ENCODE measurements around the gene CYBA. TPM values are rescaled to one million over a fixed set of nuclear protein-coding genes. Genes with fewer than 3 reads are reported as not detected.

The CYBA gene
- 100 to 1,000 TPM; 126 to 177 TPM for total RNA-seq

- peak within 1 kb of the TSS; percentile 65 to 86 (median 70) for H3K27ac ChIP-seq
- peak within 1 kb of the TSS; percentile 30 to 38 for H3K4me3 ChIP-seq
- ATAC-seq (peak; percentile 74), DNase-seq (peak; percentile 66 to 84 (median 80))
- H3K4me1 ChIP-seq, result peaks cover 31% of the 10 kb centered on the region
- TF ChIP-seq CTCF (IDR thresholded peaks at IDR 0.05), result no peak
- peak in 2 of 3 donors; percentile 46 to 68 for TF ChIP-seq POLR2A (IDR thresholded peaks at IDR 0.05)
- intact Hi-C loops (cut with DNase I), result no loop called here
- H3K27me3 ChIP-seq, result no peaks in the 10 kb centered on the region
- no peaks in the 10 kb centered on the region for H3K36me3 ChIP-seq (replicated peaks in 1 of 2; ENCODE audit: insufficient read depth in 1 of 2, low read depth in 2 of 2)
- WGBS, 2 donors, result 1% methylated on average over 27 of the region's 41 CpGs; no CpG with 5 or more reads in 1 of the 2 donors
- no peaks in the 10 kb centered on the region for H3K9me3 ChIP-seq
Observed at GRCh38 chr16:88650749-88651275, at the start of gene CYBA. Gene CYBA (minus strand): TSS chr16:88651053. CDS start chr16:88651013, 40 bp downstream.

GRCh38 chr16:88700322-88700635 is 49.4 kb upstream of the CYBA start:
- TF ChIP-seq POLR2A (IDR thresholded peaks at IDR 0.05) (no peak), CTCF (IDR thresholded peaks at IDR 0.05) (no peak)
- DNase-seq (no peak), ATAC-seq (no peak)
- Histone ChIP-seq H3K27ac (peak overlapping the region in 1 of 4 donors; percentile 61), H3K36me3 (replicated peaks in 1 of 2; ENCODE audit: insufficient read depth in 1 of 2, low read depth in 2 of 2) (peaks cover 0 to 5% of the 10 kb centered on the region in 2 donors), H3K27me3 (no peaks in the 10 kb centered on the region), H3K4me1 (peaks cover 20% of the 10 kb centered on the region), H3K9me3 (no peaks in the 10 kb centered on the region), H3K4me3 (no peak overlapping the region)
- intact Hi-C loops (cut with DNase I), result no loop called here
- 71 to 88% methylated on average over 14 of the region's 14 CpGs for WGBS, 2 donors

- DNase-seq (no peak), ATAC-seq (no peak)
- Histone ChIP-seq H3K36me3 (replicated peaks in 1 of 2; ENCODE audit: insufficient read depth in 1 of 2, low read depth in 2 of 2) (peaks cover 0 to 5% of the 10 kb centered on the region in 2 donors), H3K4me3 (no peak overlapping the region), H3K27me3 (no peaks in the 10 kb centered on the region), H3K9me3 (no peaks in the 10 kb centered on the region), H3K4me1 (peaks cover 9% of the 10 kb centered on the region), H3K27ac (no peak overlapping the region)
- WGBS, 2 donors, result 92 to 100% methylated on average over 3 to 16 of the region's 16 CpGs
- intact Hi-C loops (cut with DNase I), result no loop called here
- no peak for TF ChIP-seq CTCF (IDR thresholded peaks at IDR 0.05)
- TF ChIP-seq POLR2A (IDR thresholded peaks at IDR 0.05), result no peak
Observed at GRCh38 chr16:88699180-88699579, 48.3 kb upstream of the CYBA start.

- 94% methylated on average over 23 of the region's 25 CpGs; no CpG with 5 or more reads in 1 of the 2 donors for WGBS, 2 donors
- peaks cover 0 to 5% of the 10 kb centered on the region in 2 donors for H3K36me3 ChIP-seq (replicated peaks in 1 of 2; ENCODE audit: insufficient read depth in 1 of 2, low read depth in 2 of 2)
- ATAC-seq, result no peak
- intact Hi-C loops (cut with DNase I), result no loop called here
- H3K4me1 ChIP-seq, result peaks cover 5% of the 10 kb centered on the region
- DNase-seq, result no peak
- H3K9me3 ChIP-seq, result no peaks in the 10 kb centered on the region
- no peak overlapping the region for H3K27ac ChIP-seq
- H3K27me3 ChIP-seq, result no peaks in the 10 kb centered on the region
- TF ChIP-seq POLR2A (IDR thresholded peaks at IDR 0.05) (no peak), CTCF (IDR thresholded peaks at IDR 0.05) (no peak)
- H3K4me3 ChIP-seq, result no peak overlapping the region
Observed at GRCh38 chr16:88698646-88699045, 47.8 kb upstream of the CYBA start.

All from body of pancreas (tissue), 4 donors.